WTC11 (cell line): ENCODE results near the gene ZNF613. TPM values are rescaled to one million over a fixed set of nuclear protein-coding genes. Genes with fewer than 3 reads are reported as not detected.

ENCODE experiments used
- ATAC-seq: fragments of 200-7000 bp; cut with Tn5 transposase; 2 replicates; pipeline ENCODE4 v1.10.0; 2021; ENCODE audit warnings: mild to moderate bottlenecking, moderate library complexity
- CTCF ChIA-PET: fragments of 300-600 bp; sonication (Branson Sonifier 250); formaldehyde crosslinking; loops from one replicate; lab custom pipeline; 2021; ENCODE audit warnings: antibody characterized with exemption; lab: Charles Lee
- POLR2A ChIA-PET: fragments of 350-600 bp; sonication (Branson Sonifier 250); formaldehyde crosslinking; loops from one replicate; lab custom pipeline; 2021; ENCODE audit warnings: antibody characterized with exemption; lab: Charles Lee
- DNase-seq: peaks from one replicate; pipeline ENCODE4 v3.0.0; 2021; ENCODE audit warnings: low spot score
- H3K27ac Mint-ChIP-seq: 2 replicates; pipeline ENCODE4 v1.8.0; 2021; ENCODE audit warnings: mixed read lengths
- H3K27me3 Mint-ChIP-seq: 2 replicates; pipeline ENCODE4 v1.8.0; 2021; ENCODE audit warnings: low read depth, mild to moderate bottlenecking, moderate library complexity, mixed read lengths
- H3K36me3 Mint-ChIP-seq: 2 replicates; pipeline ENCODE4 v1.8.0; 2021; ENCODE audit warnings: mixed read lengths
- H3K4me1 Mint-ChIP-seq: 2 replicates; pipeline ENCODE4 v1.8.0; 2022; ENCODE audit warnings: mixed read lengths
- H3K4me3 Mint-ChIP-seq: 2 replicates; pipeline ENCODE4 v1.8.0; 2021; ENCODE audit warnings: mild to moderate bottlenecking, moderate library complexity, mixed read lengths
- H3K9me3 Mint-ChIP-seq: 2 replicates; pipeline ENCODE4 v1.8.0; 2021; ENCODE audit warnings: mixed read lengths
- HMGA2 ChIP-seq: fragments of 250-450 bp; sonication (Bioruptor Pico); IDR thresholded peaks from 2 replicates; pipeline ENCODE4 v1.4.0; 2021; ENCODE audit warnings: mild to moderate bottlenecking, moderate library complexity
- ZNF138 ChIP-seq: sonication (generic); formaldehyde crosslinking; conservative IDR thresholded peaks from 2 replicates; pipeline ENCODE4 v1.8.1; 2022; ENCODE audit warnings: mild to moderate bottlenecking, moderate library complexity, missing genetic modification reagents
- ZNF219 ChIP-seq: sonication (generic); formaldehyde crosslinking; IDR thresholded peaks from 2 replicates; pipeline ENCODE4 v1.8.0; 2023; ENCODE audit warnings: missing genetic modification reagents, mild to moderate bottlenecking, borderline replicate concordance
- ZNF232 ChIP-seq: sonication (generic); formaldehyde crosslinking; IDR thresholded peaks from 2 replicates; pipeline ENCODE4 v1.8.0; 2022; ENCODE audit warnings: mild to moderate bottlenecking, missing genetic modification reagents
- ZNF423 ChIP-seq: fragments of 250-450 bp; sonication (Bioruptor Pico); IDR thresholded peaks from 2 replicates; pipeline ENCODE4 v2.1.2; 2022; ENCODE audit warnings: mild to moderate bottlenecking, moderate library complexity
- total RNA-seq: library from RNA; stranded (reverse); gene quantifications from 3 replicates; pipeline ENCODE4 v1.2.3, GENCODE V29; 2021
- TF ChIP-seq, protein P1 (sequence below): sonication (generic); formaldehyde crosslinking; conservative IDR thresholded peaks from 2 replicates; pipeline ENCODE4 v1.8.1; 2023; ENCODE audit warnings: mild to moderate bottlenecking, low read depth, missing genetic modification reagents, moderate library complexity
- TF ChIP-seq, protein P2 (sequence below): fragments of 250-450 bp; sonication (Bioruptor Pico); conservative IDR thresholded peaks from 2 replicates; pipeline ENCODE4 v1.9.0; 2021; ENCODE audit warnings: mild to moderate bottlenecking
- TF ChIP-seq, protein P3 (sequence below): sonication (generic); formaldehyde crosslinking; IDR thresholded peaks from 2 replicates; pipeline ENCODE4 v1.8.1; 2023; ENCODE audit warnings: mild to moderate bottlenecking, missing genetic modification reagents, moderate library complexity
- TF ChIP-seq, protein P4 (sequence below): sonication (generic); formaldehyde crosslinking; IDR thresholded peaks from 2 replicates; pipeline ENCODE4 v1.8.1; 2023; ENCODE audit warnings: mild to moderate bottlenecking, missing genetic modification reagents, moderate library complexity
- TF ChIP-seq, protein P5 (sequence below): sonication (generic); formaldehyde crosslinking; IDR thresholded peaks from 2 replicates; pipeline ENCODE4 v1.8.1; 2023; ENCODE audit warnings: mild to moderate bottlenecking, missing genetic modification reagents, borderline replicate concordance
- TF ChIP-seq, protein P6 (sequence below): sonication (generic); formaldehyde crosslinking; IDR thresholded peaks from 2 replicates; pipeline ENCODE4 v1.8.1; 2023; ENCODE audit warnings: mild to moderate bottlenecking, missing genetic modification reagents

Gene ZNF613
- total RNA-seq, 1 experiment from 2014 or later: 13.7 TPM

DNA sequence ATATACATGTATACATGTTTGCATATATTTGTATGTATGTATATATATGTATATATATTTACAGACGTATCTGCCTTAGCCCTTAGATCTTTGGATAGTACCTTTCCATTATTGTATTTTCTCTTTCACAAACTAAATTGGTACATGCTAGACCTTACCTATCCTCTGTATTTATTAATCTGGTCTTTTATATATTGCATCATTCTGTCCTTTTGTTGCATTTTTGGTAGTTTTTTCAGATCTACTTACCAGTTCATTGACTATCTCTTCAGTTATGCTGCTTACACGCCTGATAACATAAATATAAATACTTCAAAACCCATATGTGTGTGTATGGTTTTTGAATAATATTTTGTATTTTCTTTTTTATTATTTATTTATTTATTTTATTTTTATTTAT, 11.7 kb downstream of the ZNF613 start:
- DNase-seq: no peak
- ATAC-seq: no peak
- Mint-ChIP-seq H3K4me1 (no peaks in the 10 kb centered on the region), H3K9me3 (peaks cover 49% of the 10 kb centered on the region)
- POLR2A ChIA-PET: no interaction called here
- TF ChIP-seq HMGA2 (peak; percentile 46; the same call in 1 of the 2 replicates), ZNF219 (CRISPR knock-in tag) (no peak), ZNF138 (CRISPR knock-in tag) (no peak)
- TF ChIP-seq, all 79 proteins: peak for 1
- CTCF ChIA-PET: no interaction called here
- H3K4me3 Mint-ChIP-seq: no peak overlapping the region
- no peaks in the 10 kb centered on the region; the same call in 1 of the 2 replicates for H3K27me3 Mint-ChIP-seq
- peaks cover 95% of the 10 kb centered on the region for H3K36me3 Mint-ChIP-seq
- no peak overlapping the region for H3K27ac Mint-ChIP-seq

DNA sequence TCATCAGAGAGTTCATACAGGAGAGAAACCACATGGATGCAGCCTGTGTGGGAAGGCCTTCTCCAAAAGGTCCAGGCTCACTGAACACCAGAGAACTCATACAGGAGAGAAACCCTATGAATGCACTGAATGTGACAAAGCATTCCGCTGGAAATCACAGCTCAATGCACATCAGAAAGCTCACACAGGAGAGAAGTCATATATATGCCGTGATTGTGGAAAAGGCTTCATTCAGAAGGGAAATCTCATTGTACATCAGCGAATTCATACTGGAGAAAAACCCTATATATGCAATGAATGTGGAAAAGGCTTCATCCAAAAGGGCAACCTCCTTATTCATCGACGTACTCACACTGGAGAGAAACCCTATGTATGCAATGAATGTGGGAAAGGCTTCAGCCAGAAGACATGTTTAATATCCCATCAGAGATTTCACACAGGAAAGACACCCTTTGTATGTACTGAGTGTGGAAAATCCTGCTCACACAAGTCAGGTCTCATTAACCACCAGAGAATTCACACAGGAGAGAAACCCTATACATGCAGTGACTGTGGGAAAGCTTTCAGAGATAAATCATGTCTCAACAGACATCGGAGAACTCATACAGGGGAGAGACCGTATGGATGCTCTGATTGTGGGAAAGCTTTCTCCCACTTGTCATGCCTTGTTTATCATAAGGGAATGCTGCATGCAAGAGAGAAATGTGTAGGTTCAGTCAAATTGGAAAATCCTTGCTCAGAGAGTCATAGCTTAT, 17.7 kb downstream of the ZNF613 start:
- CTCF ChIA-PET: no interaction called here
- Mint-ChIP-seq H3K4me1 (no peaks in the 10 kb centered on the region), H3K9me3 (peaks cover 94% of the 10 kb centered on the region), H3K27ac (no peak overlapping the region)
- TF ChIP-seq, protein P1, sequence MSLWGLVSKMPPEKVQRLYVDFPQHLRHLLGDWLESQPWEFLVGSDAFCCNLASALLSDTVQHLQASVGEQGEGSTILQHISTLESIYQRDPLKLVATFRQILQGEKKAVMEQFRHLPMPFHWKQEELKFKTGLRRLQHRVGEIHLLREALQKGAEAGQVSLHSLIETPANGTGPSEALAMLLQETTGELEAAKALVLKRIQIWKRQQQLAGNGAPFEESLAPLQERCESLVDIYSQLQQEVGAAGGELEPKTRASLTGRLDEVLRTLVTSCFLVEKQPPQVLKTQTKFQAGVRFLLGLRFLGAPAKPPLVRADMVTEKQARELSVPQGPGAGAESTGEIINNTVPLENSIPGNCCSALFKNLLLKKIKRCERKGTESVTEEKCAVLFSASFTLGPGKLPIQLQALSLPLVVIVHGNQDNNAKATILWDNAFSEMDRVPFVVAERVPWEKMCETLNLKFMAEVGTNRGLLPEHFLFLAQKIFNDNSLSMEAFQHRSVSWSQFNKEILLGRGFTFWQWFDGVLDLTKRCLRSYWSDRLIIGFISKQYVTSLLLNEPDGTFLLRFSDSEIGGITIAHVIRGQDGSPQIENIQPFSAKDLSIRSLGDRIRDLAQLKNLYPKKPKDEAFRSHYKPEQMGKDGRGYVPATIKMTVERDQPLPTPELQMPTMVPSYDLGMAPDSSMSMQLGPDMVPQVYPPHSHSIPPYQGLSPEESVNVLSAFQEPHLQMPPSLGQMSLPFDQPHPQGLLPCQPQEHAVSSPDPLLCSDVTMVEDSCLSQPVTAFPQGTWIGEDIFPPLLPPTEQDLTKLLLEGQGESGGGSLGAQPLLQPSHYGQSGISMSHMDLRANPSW (CRISPR knock-in tag): no peak
- TF ChIP-seq, protein P2, sequence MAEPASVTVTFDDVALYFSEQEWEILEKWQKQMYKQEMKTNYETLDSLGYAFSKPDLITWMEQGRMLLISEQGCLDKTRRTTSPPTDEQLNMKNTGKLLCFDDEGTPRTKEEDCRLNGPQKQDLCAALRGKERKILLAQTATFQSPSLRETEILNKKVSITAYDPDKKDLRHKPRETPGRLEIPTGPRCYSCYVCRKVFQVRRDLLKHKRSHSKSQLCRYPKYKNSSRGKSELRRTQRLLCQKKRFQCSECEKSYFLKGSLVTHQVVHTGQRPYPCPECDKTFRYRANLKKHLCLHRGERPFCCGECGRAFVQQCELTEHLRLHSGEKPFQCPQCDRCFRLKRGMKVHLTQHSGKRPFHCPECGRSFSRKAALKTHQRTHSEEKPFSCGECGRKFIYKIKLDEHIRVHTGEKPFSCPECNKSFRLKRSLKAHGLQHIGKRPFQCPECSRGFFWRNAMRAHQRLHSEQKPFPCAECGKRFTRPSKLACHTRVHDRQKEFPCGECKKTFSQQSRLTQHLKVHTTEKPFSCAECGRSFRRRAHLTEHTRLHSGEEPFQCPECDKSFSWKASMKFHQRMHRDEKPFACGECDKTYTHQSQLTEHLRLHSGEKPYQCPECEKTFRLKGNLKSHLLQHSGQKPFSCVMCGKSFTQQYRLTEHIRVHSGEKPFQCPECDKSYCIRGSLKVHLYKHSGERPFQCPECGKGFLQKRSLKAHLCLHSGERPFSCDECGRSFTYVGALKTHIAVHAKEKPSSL (CRISPR knock-in tag): no peak
- TF ChIP-seq ZNF232 (CRISPR knock-in tag): no peak
- TF ChIP-seq, protein P3, sequence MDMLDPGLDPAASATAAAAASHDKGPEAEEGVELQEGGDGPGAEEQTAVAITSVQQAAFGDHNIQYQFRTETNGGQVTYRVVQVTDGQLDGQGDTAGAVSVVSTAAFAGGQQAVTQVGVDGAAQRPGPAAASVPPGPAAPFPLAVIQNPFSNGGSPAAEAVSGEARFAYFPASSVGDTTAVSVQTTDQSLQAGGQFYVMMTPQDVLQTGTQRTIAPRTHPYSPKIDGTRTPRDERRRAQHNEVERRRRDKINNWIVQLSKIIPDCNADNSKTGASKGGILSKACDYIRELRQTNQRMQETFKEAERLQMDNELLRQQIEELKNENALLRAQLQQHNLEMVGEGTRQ (CRISPR knock-in tag): no peak
- no peak for TF ChIP-seq HMGA2
- TF ChIP-seq, protein P4, sequence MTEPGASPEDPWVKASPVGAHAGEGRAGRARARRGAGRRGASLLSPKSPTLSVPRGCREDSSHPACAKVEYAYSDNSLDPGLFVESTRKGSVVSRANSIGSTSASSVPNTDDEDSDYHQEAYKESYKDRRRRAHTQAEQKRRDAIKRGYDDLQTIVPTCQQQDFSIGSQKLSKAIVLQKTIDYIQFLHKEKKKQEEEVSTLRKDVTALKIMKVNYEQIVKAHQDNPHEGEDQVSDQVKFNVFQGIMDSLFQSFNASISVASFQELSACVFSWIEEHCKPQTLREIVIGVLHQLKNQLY (CRISPR knock-in tag): no peak
- TF ChIP-seq, protein P5, sequence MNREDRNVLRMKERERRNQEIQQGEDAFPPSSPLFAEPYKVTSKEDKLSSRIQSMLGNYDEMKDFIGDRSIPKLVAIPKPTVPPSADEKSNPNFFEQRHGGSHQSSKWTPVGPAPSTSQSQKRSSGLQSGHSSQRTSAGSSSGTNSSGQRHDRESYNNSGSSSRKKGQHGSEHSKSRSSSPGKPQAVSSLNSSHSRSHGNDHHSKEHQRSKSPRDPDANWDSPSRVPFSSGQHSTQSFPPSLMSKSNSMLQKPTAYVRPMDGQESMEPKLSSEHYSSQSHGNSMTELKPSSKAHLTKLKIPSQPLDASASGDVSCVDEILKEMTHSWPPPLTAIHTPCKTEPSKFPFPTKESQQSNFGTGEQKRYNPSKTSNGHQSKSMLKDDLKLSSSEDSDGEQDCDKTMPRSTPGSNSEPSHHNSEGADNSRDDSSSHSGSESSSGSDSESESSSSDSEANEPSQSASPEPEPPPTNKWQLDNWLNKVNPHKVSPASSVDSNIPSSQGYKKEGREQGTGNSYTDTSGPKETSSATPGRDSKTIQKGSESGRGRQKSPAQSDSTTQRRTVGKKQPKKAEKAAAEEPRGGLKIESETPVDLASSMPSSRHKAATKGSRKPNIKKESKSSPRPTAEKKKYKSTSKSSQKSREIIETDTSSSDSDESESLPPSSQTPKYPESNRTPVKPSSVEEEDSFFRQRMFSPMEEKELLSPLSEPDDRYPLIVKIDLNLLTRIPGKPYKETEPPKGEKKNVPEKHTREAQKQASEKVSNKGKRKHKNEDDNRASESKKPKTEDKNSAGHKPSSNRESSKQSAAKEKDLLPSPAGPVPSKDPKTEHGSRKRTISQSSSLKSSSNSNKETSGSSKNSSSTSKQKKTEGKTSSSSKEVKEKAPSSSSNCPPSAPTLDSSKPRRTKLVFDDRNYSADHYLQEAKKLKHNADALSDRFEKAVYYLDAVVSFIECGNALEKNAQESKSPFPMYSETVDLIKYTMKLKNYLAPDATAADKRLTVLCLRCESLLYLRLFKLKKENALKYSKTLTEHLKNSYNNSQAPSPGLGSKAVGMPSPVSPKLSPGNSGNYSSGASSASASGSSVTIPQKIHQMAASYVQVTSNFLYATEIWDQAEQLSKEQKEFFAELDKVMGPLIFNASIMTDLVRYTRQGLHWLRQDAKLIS (CRISPR knock-in tag): no peak
- TF ChIP-seq, all 79 proteins: peak for 0
- peaks cover 10% of the 10 kb centered on the region for H3K27me3 Mint-ChIP-seq
- no peak overlapping the region for H3K4me3 Mint-ChIP-seq
- ATAC-seq: no peak
- DNase-seq: no peak
- POLR2A ChIA-PET: no interaction called here
- peaks cover 96% of the 10 kb centered on the region for H3K36me3 Mint-ChIP-seq

DNA sequence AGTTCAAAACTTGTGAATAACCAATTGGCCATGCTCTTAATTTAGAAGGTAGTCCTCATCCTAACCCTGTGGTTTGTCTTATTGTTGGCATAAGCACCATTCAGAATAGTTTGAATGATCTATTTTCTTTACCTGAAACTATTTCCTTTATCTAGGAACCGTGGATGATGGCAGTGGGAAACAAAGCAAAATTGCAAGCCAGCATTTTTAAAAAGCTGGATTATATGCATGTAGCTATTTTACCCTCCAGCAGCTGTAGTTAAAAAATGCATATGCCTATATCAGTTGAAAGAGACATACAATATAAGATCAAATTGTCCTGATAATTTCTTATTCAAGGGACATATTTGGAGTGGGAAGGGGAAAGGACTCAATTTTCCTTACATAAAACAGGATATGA, 19.3 kb downstream of the ZNF613 start:
- POLR2A ChIA-PET: no interaction called here
- peaks cover 92% of the 10 kb centered on the region for H3K9me3 Mint-ChIP-seq

More for the DNA sequence above, 19.3 kb downstream of the ZNF613 start:
- Mint-ChIP-seq H3K27ac (no peak overlapping the region), H3K36me3 (peaks cover 93% of the 10 kb centered on the region), H3K4me1 (no peaks in the 10 kb centered on the region), H3K27me3 (peaks cover 10% of the 10 kb centered on the region)
- no peak for TF ChIP-seq ZNF423
- TF ChIP-seq, protein P6, sequence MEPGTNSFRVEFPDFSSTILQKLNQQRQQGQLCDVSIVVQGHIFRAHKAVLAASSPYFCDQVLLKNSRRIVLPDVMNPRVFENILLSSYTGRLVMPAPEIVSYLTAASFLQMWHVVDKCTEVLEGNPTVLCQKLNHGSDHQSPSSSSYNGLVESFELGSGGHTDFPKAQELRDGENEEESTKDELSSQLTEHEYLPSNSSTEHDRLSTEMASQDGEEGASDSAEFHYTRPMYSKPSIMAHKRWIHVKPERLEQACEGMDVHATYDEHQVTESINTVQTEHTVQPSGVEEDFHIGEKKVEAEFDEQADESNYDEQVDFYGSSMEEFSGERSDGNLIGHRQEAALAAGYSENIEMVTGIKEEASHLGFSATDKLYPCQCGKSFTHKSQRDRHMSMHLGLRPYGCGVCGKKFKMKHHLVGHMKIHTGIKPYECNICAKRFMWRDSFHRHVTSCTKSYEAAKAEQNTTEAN: no peak
- TF ChIP-seq, all 79 proteins: peak for 0
- CTCF ChIA-PET: no interaction called here
- DNase-seq (no peak), ATAC-seq (no peak)
- H3K4me3 Mint-ChIP-seq: no peak overlapping the region
